DMS 273 (cell line): Measurements from ENCODE around the gene CYBB.
A peak's percentile ranks its signal among the peaks of the same experiment; 100 is the strongest.

Experiments used
- DNase-seq: peaks from one replicate; lab custom pipeline; 2025; ENCODE audit not compliant: unreplicated experiment; lab: John Stamatoyannopoulos, UW

CYBB gene

GRCh38 chrX:37830371-37830770 is 50.5 kb downstream of the CYBB start:
- DNase-seq: no peak

- DNase-seq: no peak
These were observed 55.1 kb downstream of the CYBB start for GRCh38 chrX:37834937-37835336.

- no peak for DNase-seq
These were observed 61.1 kb downstream of the CYBB start for GRCh38 chrX:37840931-37841330.

- DNase-seq: no peak
These were observed 64.8 kb downstream of the CYBB start for GRCh38 chrX:37844622-37845021.

- DNase-seq: no peak
These were observed 66.3 kb downstream of the CYBB start for GRCh38 chrX:37846141-37846540.

- no peak for DNase-seq
These were observed 66.7 kb downstream of the CYBB start for GRCh38 chrX:37846558-37846933.

GRCh38 chrX:37846934-37847732 is 67.3 kb downstream of the CYBB start, which contains the start of gene DYNLT3:
Gene DYNLT3, minus strand, starts transcription at chrX:37847571. Its CDS starts 61 bp downstream, at chrX:37847510.
- DNase-seq: peak; percentile 93

GRCh38 chrX:37847733-37848197 is 67.9 kb downstream of the CYBB start:
- DNase-seq: no peak

GRCh38 chrX:37854148-37854547 is 74.3 kb downstream of the CYBB start:
- DNase-seq: no peak

GRCh38 chrX:37854748-37855147 is 74.9 kb downstream of the CYBB start:
- no peak for DNase-seq

GRCh38 chrX:37860721-37861120 is 80.9 kb downstream of the CYBB start:
- DNase-seq: no peak

GRCh38 chrX:37862851-37863250 is 83.0 kb downstream of the CYBB start:
- no peak for DNase-seq
